Endodermal cell (in vitro differentiated cells): ENCODE data around the gene METTL13. TPM values are rescaled to one million over a fixed set of nuclear protein-coding genes. Genes with fewer than 3 reads are reported as not detected.

Source experiments
- DNase-seq: peaks from one replicate; pipeline ENCODE4 v3.0.0-alpha.2; 2017
- H3K27ac ChIP-seq: 2 replicates; pipeline ENCODE4 v1.5.1; 2013; ENCODE audit warnings: mild to moderate bottlenecking, low read depth, low read length, moderate library complexity
- H3K27me3 ChIP-seq: 2 replicates; pipeline ENCODE4 v1.6.1; 2013; ENCODE audit warnings: mild to moderate bottlenecking, low read length, moderate library complexity; ENCODE audit not compliant: insufficient read depth, control insufficient read depth, poor library complexity, severe bottlenecking
- H3K36me3 ChIP-seq: 2 replicates; pipeline ENCODE4 v1.7.0; 2013; ENCODE audit warnings: mild to moderate bottlenecking, low read length, moderate library complexity; ENCODE audit not compliant: control insufficient read depth, insufficient read depth
- H3K4me1 ChIP-seq: one replicate; pipeline ENCODE4 v1.7.0; 2013; ENCODE audit warnings: low read length; ENCODE audit not compliant: control insufficient read depth, insufficient read depth
- H3K4me3 ChIP-seq: 2 replicates; pipeline ENCODE4 v1.5.1; 2013; ENCODE audit warnings: mild to moderate bottlenecking, low read length, moderate library complexity
- H3K9ac ChIP-seq: 2 replicates; pipeline ENCODE4 v1.6.1; 2013; ENCODE audit warnings: mild to moderate bottlenecking, low read length, moderate library complexity; ENCODE audit not compliant: poor library complexity, severe bottlenecking; ENCODE audit errors: extremely low read depth
- H3K9me3 ChIP-seq: 2 replicates; pipeline ENCODE4 v1.6.1; 2013; ENCODE audit warnings: mild to moderate bottlenecking, low read length, moderate library complexity; ENCODE audit not compliant: control insufficient read depth
- H3K27ac Mint-ChIP-seq: 2 replicates; pipeline ENCODE4 v1.8.0; 2020; ENCODE audit warnings: mixed read lengths
- H3K27me3 Mint-ChIP-seq: 2 replicates; pipeline ENCODE4 v1.8.0; 2021; ENCODE audit warnings: mild to moderate bottlenecking, mixed read lengths; ENCODE audit not compliant: insufficient read depth
- H3K36me3 Mint-ChIP-seq: 2 replicates; pipeline ENCODE4 v1.8.0; 2020; ENCODE audit warnings: low read depth, mixed read lengths
- H3K4me1 Mint-ChIP-seq: 2 replicates; pipeline ENCODE4 v1.8.0; 2020; ENCODE audit warnings: mixed read lengths
- H3K4me3 Mint-ChIP-seq: 2 replicates; pipeline ENCODE4 v1.8.0; 2020; ENCODE audit warnings: mild to moderate bottlenecking, moderate library complexity, mixed read lengths
- H3K9me3 Mint-ChIP-seq: 2 replicates; pipeline ENCODE4 v1.8.0; 2020; ENCODE audit warnings: mild to moderate bottlenecking, mixed read lengths
- CTCF ChIP-seq: fragments of 200-600 bp; sonication (generic); conservative IDR thresholded peaks from 2 replicates; pipeline ENCODE4 v1.5.0; 2021; ENCODE audit warnings: antibody characterized with exemption, mild to moderate bottlenecking
- WGBS, 2 experiments: methylation state at CpG; one replicate each; pipeline versions ENCODE4 v1.1.5 to v1.1.7; 2013; ENCODE audit warnings: missing lambda C conversion rate in 2 of 2, mixed read lengths in 1 of 2; ENCODE audit not compliant: insufficient coverage in 1 of 2, insufficient read length in 1 of 2; 5-methylcytosine and 5-hydroxymethylcytosine counted together
- total RNA-seq, 2 donors: library from RNA; stranded (reverse); fragmentation: NEBNext Ultra II Directional in 1 of 2; extraction: Animal tissue kit (Norgen Biotek cat#: 25700) in 1 of 2; gene quantifications; 2 replicates in 1 of 2; 3 replicates in 1 of 2; pipeline ENCODE4 v1.2.1, GENCODE V29; 2021

Gene METTL13
- total RNA-seq, 2 donors from 2014 or later: 32.1 to 38.5 TPM

GRCh38 chr1:171800851-171801250, 19.4 kb downstream of the METTL13 start:
- 59% methylated on average over 2 of the region's 3 CpGs; no CpG with 5 or more reads in 1 of the 2 experiments for WGBS, 2 experiments
- H3K4me3 Mint-ChIP-seq: no peak overlapping the region

GRCh38 chr1:171801487-171801891, 20.0 kb downstream of the METTL13 start:
- peak; percentile 77 for DNase-seq
- H3K36me3 Mint-ChIP-seq: peaks cover 18% of the 10 kb centered on the region
- 17 to 20% methylated on average over 1 to 2 of the region's 2 CpGs for WGBS, 2 experiments
- TF ChIP-seq CTCF: peak; percentile 86
- H3K27me3 ChIP-seq: no peaks in the 10 kb centered on the region
- no peak overlapping the region for H3K9ac ChIP-seq
- H3K36me3 ChIP-seq: peaks cover 11% of the 10 kb centered on the region
- H3K27me3 Mint-ChIP-seq: no peaks in the 10 kb centered on the region
- peaks cover 22% of the 10 kb centered on the region for H3K4me1 Mint-ChIP-seq
- no peak overlapping the region for H3K27ac ChIP-seq
- H3K4me3 Mint-ChIP-seq: no peak overlapping the region
- H3K4me1 ChIP-seq: peaks cover 3% of the 10 kb centered on the region
- H3K27ac Mint-ChIP-seq: peak overlapping the region; percentile 72
- H3K9me3 ChIP-seq: no peaks in the 10 kb centered on the region
- no peaks in the 10 kb centered on the region for H3K9me3 Mint-ChIP-seq
- no peak overlapping the region for H3K4me3 ChIP-seq

More at GRCh38 chr1:171800851-171801250, 19.4 kb downstream of the METTL13 start:
- no peak overlapping the region for H3K27ac Mint-ChIP-seq
- Histone ChIP-seq H3K9ac (no peak overlapping the region), H3K4me1 (peaks cover 3% of the 10 kb centered on the region), H3K9me3 (no peaks in the 10 kb centered on the region), H3K36me3 (peaks cover 18% of the 10 kb centered on the region), H3K27ac (no peak overlapping the region), H3K27me3 (no peaks in the 10 kb centered on the region), H3K4me3 (no peak overlapping the region)
- DNase-seq: no peak
- H3K27me3 Mint-ChIP-seq: no peaks in the 10 kb centered on the region
- no peaks in the 10 kb centered on the region for H3K9me3 Mint-ChIP-seq
- no peak for TF ChIP-seq CTCF
- H3K36me3 Mint-ChIP-seq: peaks cover 24% of the 10 kb centered on the region
- H3K4me1 Mint-ChIP-seq: peaks cover 22% of the 10 kb centered on the region

- peaks cover 10% of the 10 kb centered on the region for H3K36me3 Mint-ChIP-seq
- no peaks in the 10 kb centered on the region for H3K27me3 Mint-ChIP-seq
- 82 to 95% methylated on average over 3 of the region's 3 CpGs for WGBS, 2 experiments
- H3K9ac ChIP-seq: no peak overlapping the region
- peaks cover 6% of the 10 kb centered on the region for H3K36me3 ChIP-seq
- no peak overlapping the region for H3K4me3 Mint-ChIP-seq
- TF ChIP-seq CTCF: peak; percentile 40
- peaks cover 22% of the 10 kb centered on the region for H3K4me1 Mint-ChIP-seq
- no peak overlapping the region for H3K4me3 ChIP-seq
- no peaks in the 10 kb centered on the region for H3K9me3 ChIP-seq
- no peak overlapping the region for H3K27ac Mint-ChIP-seq
- H3K4me1 ChIP-seq: peaks cover 3% of the 10 kb centered on the region
- H3K27me3 ChIP-seq: no peaks in the 10 kb centered on the region
- no peak overlapping the region for H3K27ac ChIP-seq
- no peaks in the 10 kb centered on the region for H3K9me3 Mint-ChIP-seq
- DNase-seq: no peak
Observed at GRCh38 chr1:171802207-171802606, 20.7 kb downstream of the METTL13 start.
